Endothelial cell of umbilical vein (primary cell): ENCODE data around the gene OR2V1. TPM values are rescaled to one million over a fixed set of nuclear protein-coding genes. Genes with fewer than 3 reads are reported as not detected.

Experiments
- BruUV-seq: library from RNA; stranded (reverse); fragments of 400-500 nt; replicated peaks from 2 replicates; lab custom pipeline; 2021; lab: Mats Ljungman, UMichigan
- CTCF ChIA-PET: fragments of 300-600, 350-600 bp; sonication (Branson Sonifier 250); formaldehyde crosslinking; loops from one replicate; lab custom pipeline; 2021; ENCODE audit warnings: antibody characterized with exemption, inconsistent platforms; lab: Charles Lee
- POLR2A ChIA-PET: fragments of 300-600, 350-600 bp; sonication (Branson Sonifier 250); formaldehyde crosslinking; loops from one replicate; lab custom pipeline; 2021; ENCODE audit warnings: antibody characterized with exemption, inconsistent platforms; lab: Charles Lee
- DNase-seq: peaks from one replicate; pipeline ENCODE4 v3.0.0-alpha.2; 2011; ENCODE audit warnings: low read depth, low spot score
- FAIRE-seq: peaks from 2 replicates; lab custom pipeline; 2011; peaks lifted over from hg19 to GRCh38; lab: Jason Lieb, UNC
- H2AFZ ChIP-seq: 2 replicates; pipeline ENCODE4 v1.6.0; 2012; ENCODE audit warnings: low read depth, low read length, control low read depth, inconsistent platforms
- H3K27ac ChIP-seq: 2 replicates; pipeline ENCODE4 v1.5.1; 2011; ENCODE audit warnings: low read depth, mild to moderate bottlenecking, control low read depth, low read length, moderate library complexity; ENCODE audit not compliant: insufficient read depth
- H3K27me3 ChIP-seq, 2 experiments: 2 replicates each; pipeline versions ENCODE4 v1.6.0 to v1.6.1; 2011; ENCODE audit warnings: low read length in 2 of 2, mixed read lengths in 1 of 2; ENCODE audit not compliant: control insufficient read depth in 2 of 2, insufficient read depth in 2 of 2
- H3K36me3 ChIP-seq, 2 experiments: 2 replicates in 1 of 2; 3 replicates in 1 of 2; pipeline ENCODE4 v1.5.1; 2011; ENCODE audit warnings: low read length in 2 of 2, mild to moderate bottlenecking in 1 of 2, moderate library complexity in 1 of 2; ENCODE audit not compliant: control insufficient read depth in 2 of 2, insufficient read depth in 2 of 2; ENCODE audit errors: extremely low read depth in 1 of 2
- H3K4me1 ChIP-seq: 3 replicates; pipeline ENCODE4 v1.5.1; 2011; ENCODE audit warnings: mild to moderate bottlenecking, low read length; ENCODE audit not compliant: control insufficient read depth, insufficient read depth; ENCODE audit errors: extremely low read depth
- H3K4me2 ChIP-seq: 2 replicates; pipeline ENCODE4 v1.6.1; 2011; ENCODE audit warnings: low read length, control low read depth, mixed read lengths; ENCODE audit not compliant: insufficient read depth
- H3K4me3 ChIP-seq, 3 experiments: fragments of 200-600 bp in 1 of 3; sonication (generic), shearing (Covaris generic) in 1 of 3; replicated peaks in 1 of 3; 2 replicates each; pipeline ENCODE4 v1.5.1; 2011 to 2016; ENCODE audit warnings: control low read depth in 3 of 3, low read length in 3 of 3, mild to moderate bottlenecking in 2 of 3, inconsistent platforms in 1 of 3, low read depth in 1 of 3, moderate library complexity in 1 of 3; ENCODE audit not compliant: insufficient read depth in 1 of 3
- H3K79me2 ChIP-seq: 2 replicates; pipeline ENCODE4 v1.6.0; 2012; ENCODE audit warnings: low read length, inconsistent platforms; ENCODE audit not compliant: control insufficient read depth, insufficient read depth
- H3K9ac ChIP-seq: replicated peaks from 2 replicates; pipeline ENCODE3; 2011; ENCODE audit warnings: low read length, control low read depth; ENCODE audit not compliant: insufficient read depth; ENCODE audit errors: extremely low read depth
- H3K9me1 ChIP-seq: replicated peaks from 3 replicates; pipeline ENCODE4 v1.6.0; 2011; ENCODE audit warnings: mild to moderate bottlenecking, low read length; ENCODE audit not compliant: control insufficient read depth, insufficient read depth; ENCODE audit errors: extremely low read depth
- H3K9me3 ChIP-seq: replicated peaks from 2 replicates; pipeline ENCODE4 v1.5.1; 2012; ENCODE audit warnings: low read length, inconsistent platforms; ENCODE audit not compliant: control insufficient read depth, insufficient read depth
- H4K20me1 ChIP-seq: replicated peaks from 2 replicates; pipeline ENCODE3; 2011; ENCODE audit warnings: mild to moderate bottlenecking, low read length; ENCODE audit not compliant: control insufficient read depth, insufficient read depth; ENCODE audit errors: extremely low read depth
- EZH2 ChIP-seq: IDR thresholded peaks from 2 replicates; pipeline ENCODE4 v1.6.1; 2012; ENCODE audit warnings: borderline replicate concordance, low read depth, mild to moderate bottlenecking, moderate library complexity, low read length, inconsistent platforms; ENCODE audit not compliant: severe bottlenecking
- FOS ChIP-seq: IDR thresholded peaks from 2 replicates; pipeline ENCODE4 v1.6.1; 2011; ENCODE audit warnings: mild to moderate bottlenecking, low read length, moderate library complexity, borderline replicate concordance; ENCODE audit not compliant: insufficient read depth
- GATA2 ChIP-seq: IDR thresholded peaks from 2 replicates; pipeline ENCODE4 v1.7.0; 2011; ENCODE audit warnings: low read depth, mild to moderate bottlenecking, moderate library complexity, mixed read lengths, low read length; ENCODE audit not compliant: insufficient read length, insufficient read depth
- JUN ChIP-seq: IDR thresholded peaks from 2 replicates; pipeline ENCODE4 v1.6.1; 2011; ENCODE audit warnings: borderline replicate concordance, low read depth; ENCODE audit not compliant: insufficient read length, insufficient read depth
- MYC ChIP-seq: IDR thresholded peaks from one replicate; pipeline ENCODE4 v1.6.1; 2011; ENCODE audit warnings: mild to moderate bottlenecking, low read depth, low read length
- POLR2AphosphoS5 ChIP-seq: IDR thresholded peaks from 2 replicates; pipeline ENCODE4 v1.6.1; 2012; ENCODE audit warnings: low read depth, mild to moderate bottlenecking, control low read depth, low read length, moderate library complexity; ENCODE audit not compliant: insufficient read depth
- dilution Hi-C: fragments of 300-500 bp; cut with MboI; formaldehyde crosslinking; loops from one replicate; pipeline ENCODE4 v1.15.0; 2019; ENCODE audit warnings: low sequenced_read_pairs; ENCODE audit not compliant: extremely low pct_ligation_motif_present
- intact Hi-C: fragments of 100-400 bp; cut with micrococcal nuclease; formaldehyde crosslinking; loops from one replicate; pipeline ENCODE4 v1.10.0; 2022
- polyA plus RNA-seq, 4 experiments: library from polyadenylated mRNA; depleted of rRNA in 3 of 4; stranded (reverse) in 3 of 4; unstranded in 1 of 4; fragments of >200 nt; gene quantifications; 2 replicates each; pipeline versions ENCODE4 v1.2.1 to v1.2.3, GENCODE V29; 2011 to 2012; ENCODE audit warnings: missing spikeins in 1 of 4
- total RNA-seq: library from RNA; stranded (reverse); gene quantifications from 2 replicates; pipeline ENCODE4 v1.2.3, GENCODE V29; 2021
- TF ChIP-seq, protein P1 (sequence below), 2 donors: IDR thresholded peaks; 1 replicate in 1 of 2; 2 replicates in 1 of 2; pipeline ENCODE4 v1.5.1; 2011; ENCODE audit warnings: low read length in 2 of 2, mild to moderate bottlenecking in 2 of 2, moderate library complexity in 2 of 2, control low read depth in 1 of 2, inconsistent platforms in 1 of 2, low read depth in 1 of 2; ENCODE audit not compliant: insufficient read depth in 1 of 2; ENCODE audit errors: extremely low read depth in 1 of 2

The OR2V1 gene
- total and polyA plus RNA-seq, 2 donors (not counting 3 experiments of a cell fraction or from before 2014, with no cell fraction given) = not detected

GRCh38 chr5:181134259-181134658 lies 3.3 kb upstream of the OR2V1 start:
- H3K27ac ChIP-seq = no peak overlapping the region
- H3K36me3 ChIP-seq = no peaks in the 10 kb centered on the region
- no peak overlapping the region for H3K9ac ChIP-seq
- H3K4me3 ChIP-seq = no peak overlapping the region
- H3K79me2 ChIP-seq = no peaks in the 10 kb centered on the region
- H3K4me2 ChIP-seq = no peak overlapping the region
- POLR2A ChIA-PET = no interaction called here
- TF ChIP-seq JUN = no peak
- TF ChIP-seq POLR2AphosphoS5 = no peak
- TF ChIP-seq GATA2 = no peak
- TF ChIP-seq EZH2 = no peak
- no peak for TF ChIP-seq FOS
- TF ChIP-seq MYC = no peak
- no peak overlapping the region for H2AFZ ChIP-seq
- intact Hi-C loops (loop anchor here (10.0 kb wide), 1 partner anchor 1649 kb away; no protein-coding TSS in a partner anchor), dilution Hi-C loops (no loop called here)
- BruUV-seq = no TSS peak
- no peaks in the 10 kb centered on the region for H4K20me1 ChIP-seq
- H3K9me1 ChIP-seq = no peaks in the 10 kb centered on the region
- FAIRE-seq = peak; percentile 26
- H3K9me3 ChIP-seq = no peaks in the 10 kb centered on the region
- H3K4me1 ChIP-seq = peaks cover 6% of the 10 kb centered on the region
- no peak for DNase-seq
- CTCF ChIA-PET = interaction anchor here (0.8 to 0.9 kb wide), 3 partner anchors 17 to 50 kb away, joined by 3 to 4 read pairs (median 3); no protein-coding TSS in a partner anchor
- H3K27me3 ChIP-seq = no peaks in the 10 kb centered on the region

- Histone ChIP-seq H3K4me3 (no peak overlapping the region), H3K36me3 (no peaks in the 10 kb centered on the region), H3K9me1 (no peaks in the 10 kb centered on the region), H4K20me1 (no peaks in the 10 kb centered on the region), H3K9me3 (no peaks in the 10 kb centered on the region), H3K9ac (no peak overlapping the region), H3K4me1 (peaks cover 6% of the 10 kb centered on the region), H3K79me2 (no peaks in the 10 kb centered on the region), H3K27ac (no peak overlapping the region), H3K4me2 (peak overlapping the region; percentile 37), H3K27me3 (no peaks in the 10 kb centered on the region), H2AFZ (no peak overlapping the region)
- intact Hi-C loops (loop anchor here (10.0 kb wide), 1 partner anchor 1649 kb away; no protein-coding TSS in a partner anchor), dilution Hi-C loops (no loop called here)
- CTCF ChIA-PET = interaction anchor here (0.8 to 0.9 kb wide), 4 partner anchors 13 to 51 kb away, joined by 3 to 4 read pairs (median 3); no protein-coding TSS in a partner anchor
- BruUV-seq = no TSS peak
- no peak for TF ChIP-seq EZH2
- peak; percentile 35 for TF ChIP-seq GATA2
- no peak for TF ChIP-seq POLR2AphosphoS5
- peak; percentile 86 for TF ChIP-seq FOS
- TF ChIP-seq, protein P1, sequence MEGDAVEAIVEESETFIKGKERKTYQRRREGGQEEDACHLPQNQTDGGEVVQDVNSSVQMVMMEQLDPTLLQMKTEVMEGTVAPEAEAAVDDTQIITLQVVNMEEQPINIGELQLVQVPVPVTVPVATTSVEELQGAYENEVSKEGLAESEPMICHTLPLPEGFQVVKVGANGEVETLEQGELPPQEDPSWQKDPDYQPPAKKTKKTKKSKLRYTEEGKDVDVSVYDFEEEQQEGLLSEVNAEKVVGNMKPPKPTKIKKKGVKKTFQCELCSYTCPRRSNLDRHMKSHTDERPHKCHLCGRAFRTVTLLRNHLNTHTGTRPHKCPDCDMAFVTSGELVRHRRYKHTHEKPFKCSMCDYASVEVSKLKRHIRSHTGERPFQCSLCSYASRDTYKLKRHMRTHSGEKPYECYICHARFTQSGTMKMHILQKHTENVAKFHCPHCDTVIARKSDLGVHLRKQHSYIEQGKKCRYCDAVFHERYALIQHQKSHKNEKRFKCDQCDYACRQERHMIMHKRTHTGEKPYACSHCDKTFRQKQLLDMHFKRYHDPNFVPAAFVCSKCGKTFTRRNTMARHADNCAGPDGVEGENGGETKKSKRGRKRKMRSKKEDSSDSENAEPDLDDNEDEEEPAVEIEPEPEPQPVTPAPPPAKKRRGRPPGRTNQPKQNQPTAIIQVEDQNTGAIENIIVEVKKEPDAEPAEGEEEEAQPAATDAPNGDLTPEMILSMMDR (IDR thresholded peaks at IDR 0.05; ENCODE audit: extremely low read depth in 1 of 2, insufficient read depth in 1 of 2, low read depth in 1 of 2, low read length in 2 of 2) = no peak
- DNase-seq (peak; percentile 68), FAIRE-seq (peak; percentile 75)
- POLR2A ChIA-PET = no interaction called here
Measured at GRCh38 chr5:181133610-181134231, 2.8 kb upstream of the OR2V1 start.
